Fibroblast of the aortic adventitia (primary cell): ENCODE measurements around the gene DNAH11. TPM values are rescaled to one million over a fixed set of nuclear protein-coding genes. Genes with fewer than 3 reads are reported as not detected.

Source experiments
- DNase-seq: peaks from one replicate; pipeline ENCODE4 v3.0.0-alpha.2; 2010; ENCODE audit warnings: low read depth
- H3K4me3 ChIP-seq: 2 replicates; pipeline ENCODE4 v1.5.1; 2011; ENCODE audit warnings: low read depth, mild to moderate bottlenecking, control low read depth, low read length, moderate library complexity
- CTCF ChIP-seq: IDR thresholded peaks from 2 replicates; pipeline ENCODE4 v1.5.1; 2011; ENCODE audit warnings: mild to moderate bottlenecking, low read length, control low read depth, inconsistent platforms; ENCODE audit not compliant: insufficient read depth
- total RNA-seq: library from RNA; depleted of rRNA; stranded (reverse); fragments of >200 nt; gene quantifications from 2 replicates; pipeline ENCODE4 v1.2.3, GENCODE V29; 2012; ENCODE audit warnings: low replicate concordance

DNAH11 gene
- total RNA-seq, 1 donor = 2.7 TPM

DNA sequence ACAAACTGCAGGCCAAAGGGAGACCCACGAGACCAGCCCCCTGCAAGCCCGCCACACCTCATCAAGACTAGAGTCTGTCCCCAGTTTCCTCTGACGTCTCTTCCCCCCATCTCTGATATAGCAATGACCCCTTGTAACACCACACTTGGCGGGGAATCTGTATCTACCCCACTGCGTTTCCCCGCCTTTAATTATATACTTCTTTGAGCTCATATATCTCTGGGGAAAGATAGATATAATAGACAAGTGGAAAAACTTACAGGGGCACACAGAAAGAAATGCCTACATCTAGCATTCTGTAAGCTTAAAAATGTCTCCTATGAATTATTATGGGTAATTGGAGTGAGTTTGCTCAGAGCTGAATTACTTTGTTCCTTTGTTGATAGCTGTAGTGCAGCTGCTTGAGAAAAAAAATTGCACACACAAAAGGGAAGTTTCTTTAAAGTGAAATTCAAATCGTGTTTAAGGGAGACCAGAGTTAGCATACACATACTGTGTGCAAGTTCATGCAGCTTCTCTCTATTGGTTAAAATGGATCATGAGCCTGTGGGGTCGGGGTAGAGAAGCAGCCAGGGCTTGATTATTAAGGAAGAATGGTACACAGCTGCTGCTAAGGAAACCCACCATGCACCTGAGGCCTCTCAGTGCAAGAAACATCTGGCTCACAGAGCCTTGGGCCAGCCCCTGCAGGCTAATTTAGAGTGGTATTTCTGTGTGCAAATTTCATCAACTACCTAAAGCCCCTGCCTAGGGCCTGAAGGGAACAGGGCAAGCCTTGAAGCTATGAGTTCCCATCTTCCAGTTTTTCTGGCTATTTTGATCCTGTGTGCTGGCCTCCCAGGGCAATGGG is 370.3 kb downstream of the DNAH11 start:
- TF ChIP-seq CTCF = no peak
- no peak overlapping the region for H3K4me3 ChIP-seq
- DNase-seq = no peak

- H3K4me3 ChIP-seq = no peak overlapping the region
- TF ChIP-seq CTCF = no peak
- no peak for DNase-seq
Measured at GRCh38 chr7:21914671-21915070, 371.8 kb downstream of the DNAH11 start.

DNA sequence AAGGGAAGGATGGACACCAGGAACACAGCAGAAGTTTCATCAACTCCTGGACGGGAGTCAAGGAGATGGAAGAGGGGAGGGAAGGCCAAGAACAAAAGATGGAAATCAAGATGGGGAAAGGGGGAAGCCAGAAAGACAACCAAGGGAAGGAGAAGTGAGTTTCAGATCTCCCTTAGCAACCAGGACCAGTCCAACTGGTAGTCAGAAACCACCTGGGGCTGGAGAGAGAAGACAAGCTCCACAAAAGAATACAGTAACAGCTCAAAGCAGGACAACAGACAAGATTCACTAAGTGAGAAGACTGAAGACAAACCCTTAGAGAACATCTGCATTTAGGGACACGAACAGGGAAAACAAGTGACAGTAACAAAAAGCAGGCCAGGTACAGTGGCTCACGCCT is 372.3 kb downstream of the DNAH11 start:
- H3K4me3 ChIP-seq = no peak overlapping the region
- no peak for DNase-seq
- TF ChIP-seq CTCF = no peak

DNA sequence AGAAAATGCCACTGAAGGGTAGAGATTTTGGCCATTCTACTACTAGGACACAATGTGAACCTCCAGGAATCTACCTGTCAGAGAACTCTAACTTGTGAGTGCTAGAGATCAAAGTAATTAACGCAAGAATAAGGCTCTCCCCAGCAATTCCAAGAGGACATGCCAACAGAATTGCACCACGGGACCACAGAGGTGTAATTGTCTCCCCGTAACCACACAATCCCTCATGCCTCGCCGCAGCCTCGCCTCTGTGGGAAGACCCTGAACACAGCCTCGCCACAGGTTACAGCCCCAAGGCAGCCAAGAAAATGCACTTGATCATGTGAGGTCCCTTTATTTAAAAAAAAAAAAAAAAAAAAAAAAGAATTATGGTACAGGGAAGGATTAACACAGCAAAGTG is 373.3 kb downstream of the DNAH11 start:
- DNase-seq = no peak
- no peak for TF ChIP-seq CTCF

DNA sequence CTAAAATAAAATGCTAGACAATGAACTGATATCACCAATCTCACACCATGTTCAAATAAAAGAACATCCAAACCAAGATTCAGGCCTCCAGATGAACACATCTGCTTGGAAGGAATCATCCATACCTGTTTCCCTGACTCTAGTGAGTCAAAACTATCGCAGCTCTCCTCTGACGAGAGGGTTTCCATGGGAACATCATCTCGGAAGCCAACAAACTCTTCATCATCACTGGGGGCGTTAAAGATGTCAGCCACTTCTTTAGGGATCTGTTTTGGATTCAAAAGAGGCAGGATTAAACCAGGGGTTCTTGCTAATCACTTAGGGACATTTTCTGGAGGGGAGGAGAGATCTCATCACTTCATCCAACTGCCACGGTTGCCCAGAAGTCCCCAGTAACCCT is 373.8 kb downstream of the DNAH11 start:
- no peak for TF ChIP-seq CTCF
- no peak for DNase-seq
- H3K4me3 ChIP-seq = no peak overlapping the region

More for the DNA sequence above, 373.3 kb downstream of the DNAH11 start:
- H3K4me3 ChIP-seq = no peak overlapping the region

GRCh38 chr7:21918216-21918615 is 375.4 kb downstream of the DNAH11 start:
- DNase-seq = no peak

More at GRCh38 chr7:21918216-21918615, 375.4 kb downstream of the DNAH11 start:
- no peak overlapping the region for H3K4me3 ChIP-seq
- TF ChIP-seq CTCF = no peak
